Neutrophil (primary cell): ENCODE results near the gene PSAPL1.

Experiments used
- H3K27ac ChIP-seq: fragments of 200-600 bp; sonication (generic); 2 replicates; pipeline ENCODE4 v1.5.1; 2016; ENCODE audit warnings: mild to moderate bottlenecking, moderate library complexity
- H3K27me3 ChIP-seq: fragments of 200-600 bp; sonication (generic); 2 replicates; pipeline ENCODE4 v1.6.0; 2016; ENCODE audit warnings: mild to moderate bottlenecking
- H3K36me3 ChIP-seq: fragments of 200-600 bp; sonication (generic); 2 replicates; pipeline ENCODE4 v1.5.1; 2017
- H3K4me1 ChIP-seq, 2 experiments: fragments of 200-600 bp in 1 of 2; sonication (generic) in 1 of 2; 1 replicate in 1 of 2; 2 replicates in 1 of 2; pipeline versions ENCODE4 v1.5.1 to v1.6.1; 2013 to 2016; ENCODE audit warnings: low read depth in 1 of 2, low read length in 1 of 2, mild to moderate bottlenecking in 1 of 2, moderate library complexity in 1 of 2; ENCODE audit not compliant: control insufficient read depth in 1 of 2, insufficient read depth in 1 of 2
- H3K4me3 ChIP-seq, 2 experiments: fragments of 200-600 bp in 1 of 2; sonication (generic) in 1 of 2; 1 replicate in 1 of 2; 2 replicates in 1 of 2; pipeline ENCODE4 v1.5.1; 2013 to 2016; ENCODE audit warnings: low read depth in 1 of 2, low read length in 1 of 2, mild to moderate bottlenecking in 1 of 2, moderate library complexity in 1 of 2
- H3K9me3 ChIP-seq: fragments of 200-600 bp; sonication (generic); 2 replicates; pipeline ENCODE4 v1.5.1; 2016
- TF ChIP-seq, protein P1 (sequence below): fragments of 200-600 bp; sonication (generic); IDR thresholded peaks from 2 replicates; pipeline ENCODE4 v1.5.1; 2016; ENCODE audit warnings: antibody characterized with exemption

Gene PSAPL1

GRCh38 chr4:7384929-7385890 is 49.5 kb downstream of the PSAPL1 start:
- no peaks in the 10 kb centered on the region for H3K36me3 ChIP-seq
- H3K27ac ChIP-seq: no peak overlapping the region
- TF ChIP-seq, protein P1, sequence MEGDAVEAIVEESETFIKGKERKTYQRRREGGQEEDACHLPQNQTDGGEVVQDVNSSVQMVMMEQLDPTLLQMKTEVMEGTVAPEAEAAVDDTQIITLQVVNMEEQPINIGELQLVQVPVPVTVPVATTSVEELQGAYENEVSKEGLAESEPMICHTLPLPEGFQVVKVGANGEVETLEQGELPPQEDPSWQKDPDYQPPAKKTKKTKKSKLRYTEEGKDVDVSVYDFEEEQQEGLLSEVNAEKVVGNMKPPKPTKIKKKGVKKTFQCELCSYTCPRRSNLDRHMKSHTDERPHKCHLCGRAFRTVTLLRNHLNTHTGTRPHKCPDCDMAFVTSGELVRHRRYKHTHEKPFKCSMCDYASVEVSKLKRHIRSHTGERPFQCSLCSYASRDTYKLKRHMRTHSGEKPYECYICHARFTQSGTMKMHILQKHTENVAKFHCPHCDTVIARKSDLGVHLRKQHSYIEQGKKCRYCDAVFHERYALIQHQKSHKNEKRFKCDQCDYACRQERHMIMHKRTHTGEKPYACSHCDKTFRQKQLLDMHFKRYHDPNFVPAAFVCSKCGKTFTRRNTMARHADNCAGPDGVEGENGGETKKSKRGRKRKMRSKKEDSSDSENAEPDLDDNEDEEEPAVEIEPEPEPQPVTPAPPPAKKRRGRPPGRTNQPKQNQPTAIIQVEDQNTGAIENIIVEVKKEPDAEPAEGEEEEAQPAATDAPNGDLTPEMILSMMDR: no peak
- H3K4me3 ChIP-seq: no peak overlapping the region
- no peaks in the 10 kb centered on the region for H3K4me1 ChIP-seq
- no peaks in the 10 kb centered on the region for H3K9me3 ChIP-seq
- no peaks in the 10 kb centered on the region for H3K27me3 ChIP-seq

DNA sequence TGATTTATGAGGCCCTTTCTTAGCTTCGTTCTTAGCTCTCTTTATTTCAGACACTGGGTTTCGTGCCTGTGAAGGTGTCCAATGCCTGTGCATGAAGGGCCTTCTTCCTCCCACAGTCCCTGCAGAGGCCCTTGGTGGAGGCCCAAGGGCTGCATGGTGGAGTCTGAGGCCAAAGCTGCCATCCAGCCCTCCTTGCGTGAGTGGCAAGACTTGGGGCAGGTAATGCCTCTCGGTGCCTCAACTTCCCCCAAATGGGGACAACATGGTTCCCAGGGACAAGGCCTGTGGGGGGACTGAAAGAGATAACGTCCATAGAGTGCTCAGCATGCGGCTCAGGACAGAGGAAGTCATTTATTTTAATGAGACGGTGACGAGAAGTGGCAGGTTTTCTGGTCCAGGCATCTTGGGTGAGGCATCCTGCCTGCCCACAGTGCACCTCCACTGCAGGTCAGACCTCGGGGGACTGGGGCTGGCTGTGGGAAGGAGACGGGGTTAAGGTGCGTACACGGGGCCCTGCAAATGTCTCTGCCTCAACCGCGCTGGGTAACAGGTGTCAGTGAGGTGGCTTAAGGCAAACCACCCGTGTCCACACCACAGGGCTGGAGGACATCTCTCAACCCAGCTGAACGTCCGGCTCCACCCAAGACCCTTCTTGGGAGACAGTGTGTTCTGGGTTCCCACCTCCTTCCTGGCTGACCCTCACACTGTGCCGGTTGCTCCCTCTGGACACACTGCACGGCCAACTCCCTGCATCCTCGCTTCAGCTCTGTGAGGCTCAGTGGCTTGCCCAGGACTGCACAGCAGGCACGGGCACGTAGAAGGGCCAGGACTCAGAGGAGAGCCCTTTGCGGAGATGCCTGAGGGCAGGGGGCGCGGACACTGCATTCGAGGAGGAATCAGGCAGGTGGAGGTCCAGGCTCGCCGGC is 50.5 kb downstream of the PSAPL1 start:
- H3K9me3 ChIP-seq: no peaks in the 10 kb centered on the region
- TF ChIP-seq, protein P1: no peak
- H3K4me3 ChIP-seq: no peak overlapping the region
- H3K4me1 ChIP-seq: no peaks in the 10 kb centered on the region
- no peak overlapping the region for H3K27ac ChIP-seq
- no peaks in the 10 kb centered on the region for H3K36me3 ChIP-seq
- peaks cover 2% of the 10 kb centered on the region for H3K27me3 ChIP-seq

- H3K4me3 ChIP-seq: no peak overlapping the region
- H3K27me3 ChIP-seq: peaks cover 12% of the 10 kb centered on the region
- no peaks in the 10 kb centered on the region for H3K9me3 ChIP-seq
- TF ChIP-seq, protein P1: no peak
- H3K27ac ChIP-seq: no peak overlapping the region
- H3K36me3 ChIP-seq: no peaks in the 10 kb centered on the region
- H3K4me1 ChIP-seq: no peaks in the 10 kb centered on the region
Observed at GRCh38 chr4:7383266-7383665, 51.5 kb downstream of the PSAPL1 start.

DNA sequence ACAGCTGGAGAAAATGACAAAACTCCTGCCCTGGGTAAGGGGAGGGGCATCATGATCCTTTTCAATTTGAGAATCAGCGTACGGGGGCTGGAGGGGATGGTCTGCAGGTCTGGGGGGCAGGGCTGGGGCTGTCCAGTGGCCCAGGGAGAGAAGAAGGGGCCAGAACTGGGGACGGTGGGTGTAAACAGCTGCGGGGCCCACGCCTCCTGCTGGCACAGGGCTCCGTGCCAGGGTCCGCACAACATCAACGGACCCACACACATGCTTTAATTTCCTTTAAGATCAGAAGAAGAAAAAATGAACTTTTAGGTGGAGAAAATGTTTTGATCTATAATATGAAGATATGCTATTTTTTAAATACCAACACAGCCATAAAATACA is 52.1 kb downstream of the PSAPL1 start:
- TF ChIP-seq, protein P1: no peak
- H3K9me3 ChIP-seq: no peaks in the 10 kb centered on the region
- no peak overlapping the region for H3K4me3 ChIP-seq
- H3K36me3 ChIP-seq: no peaks in the 10 kb centered on the region
- no peaks in the 10 kb centered on the region for H3K4me1 ChIP-seq
- no peak overlapping the region for H3K27ac ChIP-seq
- peaks cover 18% of the 10 kb centered on the region for H3K27me3 ChIP-seq

DNA sequence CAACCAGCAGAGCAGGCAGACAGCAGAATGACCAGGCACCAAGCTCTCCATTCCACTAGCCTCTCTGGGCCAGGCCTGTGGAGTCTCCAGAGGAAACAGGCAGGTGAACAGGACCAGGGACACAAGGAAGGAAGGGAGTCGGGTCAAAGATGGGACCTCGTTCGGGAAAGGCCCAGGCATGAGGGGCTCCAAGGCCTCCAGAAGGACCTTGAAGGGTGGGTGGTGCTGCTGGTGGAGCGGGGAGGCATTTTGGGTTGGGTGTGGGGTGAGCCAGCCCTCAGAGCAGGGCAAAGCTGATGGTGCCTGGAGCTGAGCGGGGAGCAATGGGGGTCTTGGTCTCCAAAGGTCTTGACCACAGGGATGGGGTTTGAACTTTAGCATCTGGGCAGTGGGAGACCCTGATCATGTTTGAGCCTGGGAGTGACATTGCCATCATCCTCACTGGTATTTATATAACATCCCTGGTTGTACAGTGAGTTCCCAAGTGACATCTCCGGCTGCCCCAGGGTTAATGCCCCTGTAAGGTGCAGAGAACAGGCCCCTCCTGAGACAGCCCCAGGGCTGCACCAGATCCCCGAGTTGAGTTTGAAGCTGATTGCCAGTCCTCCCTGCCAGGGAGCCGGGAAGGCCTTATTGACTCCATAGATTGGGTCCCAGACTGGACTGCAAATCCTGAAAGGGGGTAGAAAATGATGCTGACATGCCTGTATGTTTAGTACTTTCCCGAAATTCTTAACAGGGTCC is 52.7 kb downstream of the PSAPL1 start:
- no peaks in the 10 kb centered on the region for H3K9me3 ChIP-seq
- H3K4me1 ChIP-seq: no peaks in the 10 kb centered on the region
- TF ChIP-seq, protein P1: no peak
- H3K27ac ChIP-seq: no peak overlapping the region
- H3K4me3 ChIP-seq: no peak overlapping the region
- H3K36me3 ChIP-seq: no peaks in the 10 kb centered on the region
- H3K27me3 ChIP-seq: peaks cover 24% of the 10 kb centered on the region
